H1 (cell line): ENCODE measurements around the gene OGFOD1. TPM values are rescaled to one million over a fixed set of nuclear protein-coding genes. Genes with fewer than 3 reads are reported as not detected.

ENCODE experiments used
- ATF2 ChIP-seq: IDR thresholded peaks from 2 replicates; pipeline ENCODE4 v1.6.1; 2012; ENCODE audit warnings: low read length, inconsistent platforms
- CHD2 ChIP-seq: IDR thresholded peaks from 2 replicates; pipeline ENCODE4 v1.6.1; 2012; ENCODE audit warnings: low read length, improper control_type of control experiment
- EGR1 ChIP-seq: IDR thresholded peaks from 2 replicates; pipeline ENCODE4 v1.6.1; 2011; ENCODE audit warnings: low read depth, low read length, borderline replicate concordance
- RNF2 ChIP-seq: fragments of 200-900, 300-1000 bp; sonication (generic); IDR thresholded peaks from 2 replicates; pipeline ENCODE4 v1.7.1; 2016; ENCODE audit warnings: borderline replicate concordance, low read depth, mild to moderate bottlenecking, antibody characterized with exemption, low read length; ENCODE audit not compliant: poor library complexity, severe bottlenecking; ENCODE audit errors: missing control alignments
- polyA plus RNA-seq, 7 experiments: library from polyadenylated mRNA; depleted of rRNA in 3 of 7; stranded (reverse) in 5 of 7; unstranded in 2 of 7; fragments of >200 nt in 5 of 7; fragments of 200-250 nt in 2 of 7; gene quantifications; 1 replicate in 5 of 7; 2 replicates in 1 of 7; 4 replicates in 1 of 7; pipeline versions ENCODE4 v1.2.1 to v1.2.3, GENCODE V29; 2011 to 2013; ENCODE audit warnings: missing spikeins in 2 of 7, mixed read lengths in 2 of 7
- total RNA-seq: library from RNA; stranded (reverse); fragmentation: NEBNext Ultra II Directional; extraction: Animal tissue kit (Norgen Biotek cat#: 25700); gene quantifications from 2 replicates; pipeline ENCODE4 v1.2.1, GENCODE V29; 2021

OGFOD1 gene
- total and polyA plus RNA-seq, 2 of the 8 experiments (the other 6 are each of a cell fraction or from before 2014, with no cell fraction given), result 24.6 to 61.4 TPM

GRCh38 chr16:56424791-56425438 is 26.4 kb upstream of the OGFOD1 start (continued):
- TF ChIP-seq CHD2 (no peak), EGR1 (peak; percentile 20; the same call in 1 of the 2 replicates), ATF2 (no peak), RNF2 (no peak)
